IMR-90 (cell line): Measurements from ENCODE around the gene NEDD4L. TPM values are rescaled to one million over a fixed set of nuclear protein-coding genes. Genes with fewer than 3 reads are reported as not detected.

Source experiments
- ATAC-seq: fragments of 200-7000 bp; cut with Tn5 transposase; 2 replicates; pipeline ENCODE4 v1.9.1; 2020; ENCODE audit warnings: low read depth, mild to moderate bottlenecking, moderate library complexity
- BruUV-seq: library from RNA; stranded (reverse); fragments of 400-500 nt; replicated peaks from 2 replicates; lab custom pipeline; 2021; lab: Mats Ljungman, UMichigan
- CTCF ChIA-PET: fragments of 300-600 bp; formaldehyde crosslinking; extraction: SDS; loops from one replicate; lab custom pipeline; 2021; ENCODE audit warnings: antibody characterized with exemption; lab: Yijun Ruan, JAX
- POLR2A ChIA-PET: fragments of 300-600 bp; sonication (Branson Sonifier 250); formaldehyde crosslinking; loops from one replicate; lab custom pipeline; 2022; ENCODE audit warnings: antibody characterized with exemption; ENCODE audit not compliant: unreplicated experiment; lab: Charles Lee
- DNase-seq: peaks from one replicate; pipeline ENCODE4 v3.0.0; 2013
- H2AFZ ChIP-seq: replicated peaks from 2 replicates; pipeline ENCODE3; 2013; ENCODE audit warnings: low read length, mild to moderate bottlenecking; ENCODE audit not compliant: poor library complexity
- H2AK5ac ChIP-seq: 2 replicates; pipeline ENCODE4 v1.6.1; 2013; ENCODE audit warnings: low read depth, low read length, inconsistent platforms
- H2AK9ac ChIP-seq: replicated peaks from 2 replicates; pipeline ENCODE3; 2013; ENCODE audit warnings: mild to moderate bottlenecking, low read depth, low read length, moderate library complexity; ENCODE audit not compliant: poor library complexity
- H2BK120ac ChIP-seq: 2 replicates; pipeline ENCODE4 v1.6.1; 2013; ENCODE audit warnings: low read depth, low read length, inconsistent platforms
- H2BK15ac ChIP-seq: 3 replicates; pipeline ENCODE4 v1.6.1; 2013; ENCODE audit warnings: low read depth, low read length, inconsistent platforms
- H2BK20ac ChIP-seq: 2 replicates; pipeline ENCODE4 v1.6.1; 2013; ENCODE audit warnings: low read depth, mild to moderate bottlenecking, inconsistent platforms, low read length, moderate library complexity
- H2BK5ac ChIP-seq: 2 replicates; pipeline ENCODE4 v1.6.1; 2013; ENCODE audit warnings: mild to moderate bottlenecking, low read depth, low read length, inconsistent platforms; ENCODE audit not compliant: poor library complexity, severe bottlenecking
- H3K14ac ChIP-seq: replicated peaks from 2 replicates; pipeline ENCODE4 v1.6.1; 2013; ENCODE audit warnings: low read depth, low read length, inconsistent platforms
- H3K18ac ChIP-seq: 2 replicates; pipeline ENCODE4 v1.6.1; 2013; ENCODE audit warnings: low read depth, low read length, control low read depth
- H3K23ac ChIP-seq: 2 replicates; pipeline ENCODE4 v1.6.1; 2013; ENCODE audit warnings: low read depth, low read length, inconsistent platforms
- H3K27ac ChIP-seq: 2 replicates; pipeline ENCODE4 v1.5.1; 2013; ENCODE audit warnings: mild to moderate bottlenecking, control low read depth, low read length; ENCODE audit not compliant: insufficient read depth
- H3K27me3 ChIP-seq: 2 replicates; pipeline ENCODE4 v1.6.1; 2013; ENCODE audit warnings: low read length; ENCODE audit not compliant: control insufficient read depth, insufficient read depth
- H3K36me3 ChIP-seq: 2 replicates; pipeline ENCODE4 v1.6.1; 2013; ENCODE audit warnings: low read length, mixed read lengths; ENCODE audit not compliant: control insufficient read depth, insufficient read depth
- H3K4ac ChIP-seq: 2 replicates; pipeline ENCODE4 v1.6.1; 2013; ENCODE audit warnings: low read depth, low read length, inconsistent platforms
- H3K4me1 ChIP-seq: 2 replicates; pipeline ENCODE4 v1.6.1; 2013; ENCODE audit warnings: low read length, mixed read lengths; ENCODE audit not compliant: control insufficient read depth, insufficient read depth
- H3K4me2 ChIP-seq: 2 replicates; pipeline ENCODE4 v1.6.1; 2013; ENCODE audit warnings: low read depth, mild to moderate bottlenecking, control low read depth, low read length, moderate library complexity
- H3K4me3 ChIP-seq: 2 replicates; pipeline ENCODE4 v1.5.1; 2013; ENCODE audit warnings: low read depth, mild to moderate bottlenecking, control low read depth, low read length, moderate library complexity; ENCODE audit not compliant: insufficient read depth
- H3K56ac ChIP-seq: 2 replicates; pipeline ENCODE4 v1.6.1; 2013; ENCODE audit warnings: low read length, inconsistent platforms; ENCODE audit not compliant: insufficient read depth; ENCODE audit errors: extremely low read depth
- H3K79me1 ChIP-seq, 2 experiments: 2 replicates each; pipeline ENCODE4 v1.6.1; 2013; ENCODE audit warnings: low read length in 2 of 2, inconsistent platforms in 1 of 2, low read depth in 1 of 2
- H3K9ac ChIP-seq: 2 replicates; pipeline ENCODE4 v1.6.1; 2013; ENCODE audit warnings: low read depth, low read length, control low read depth
- H3K9me1 ChIP-seq: 2 replicates; pipeline ENCODE4 v1.6.1; 2013; ENCODE audit warnings: low read length, inconsistent platforms; ENCODE audit not compliant: insufficient read depth
- H3K9me3 ChIP-seq: 2 replicates; pipeline ENCODE4 v1.6.1; 2013; ENCODE audit warnings: low read length; ENCODE audit not compliant: control insufficient read depth, insufficient read depth
- H4K20me1 ChIP-seq: 2 replicates; pipeline ENCODE4 v1.6.1; 2013; ENCODE audit warnings: low read length, inconsistent platforms; ENCODE audit not compliant: insufficient read depth
- H4K5ac ChIP-seq: 2 replicates; pipeline ENCODE4 v1.6.1; 2013; ENCODE audit warnings: mild to moderate bottlenecking, low read depth, low read length, control low read depth
- H4K8ac ChIP-seq, 2 experiments: 2 replicates each; pipeline ENCODE4 v1.6.1; 2013; ENCODE audit warnings: low read depth in 2 of 2, low read length in 2 of 2, control low read depth in 1 of 2, inconsistent platforms in 1 of 2
- H4K91ac ChIP-seq: 2 replicates; pipeline ENCODE4 v1.6.1; 2013; ENCODE audit warnings: low read depth, low read length, inconsistent platforms; ENCODE audit not compliant: insufficient read depth
- BHLHE40 ChIP-seq: fragments of 150-350 bp; IDR thresholded peaks from 2 replicates; pipeline ENCODE4 v1.6.1; 2016; ENCODE audit warnings: mild to moderate bottlenecking, low read depth, low read length
- CEBPB ChIP-seq: IDR thresholded peaks from 2 replicates; pipeline ENCODE4 v1.6.1; 2012; ENCODE audit warnings: low read depth, low read length, improper control_type of control experiment
- CTCF ChIP-seq: conservative IDR thresholded peaks from 2 replicates; pipeline ENCODE4 v1.5.1; 2012; ENCODE audit warnings: mild to moderate bottlenecking, low read depth, low read length, improper control_type of control experiment
- MAFK ChIP-seq: IDR thresholded peaks from 2 replicates; pipeline ENCODE4 v1.6.1; 2012; ENCODE audit warnings: low read depth, low read length, improper control_type of control experiment
- MAZ ChIP-seq: IDR thresholded peaks from 2 replicates; pipeline ENCODE4 v1.6.1; 2012; ENCODE audit warnings: low read depth, mild to moderate bottlenecking, low read length, improper control_type of control experiment, moderate library complexity, borderline replicate concordance
- MXI1 ChIP-seq: IDR thresholded peaks from 2 replicates; pipeline ENCODE4 v1.6.1; 2012; ENCODE audit warnings: low read depth, mild to moderate bottlenecking, low read length, moderate library complexity, borderline replicate concordance
- NFE2L2 ChIP-seq: fragments of 150-350 bp; IDR thresholded peaks from 2 replicates; pipeline ENCODE4 v1.6.1; 2016; ENCODE audit warnings: low read depth, mild to moderate bottlenecking, low read length
- POLR2A ChIP-seq: IDR thresholded peaks from 2 replicates; pipeline ENCODE4 v1.6.1; 2012; ENCODE audit warnings: mild to moderate bottlenecking, low read depth, low read length
- RAD21 ChIP-seq: IDR thresholded peaks from 2 replicates; pipeline ENCODE4 v1.6.1; 2012; ENCODE audit warnings: low read length, improper control_type of control experiment
- RFX5 ChIP-seq: IDR thresholded peaks from 2 replicates; pipeline ENCODE4 v1.8.0; 2012; ENCODE audit warnings: low read depth, mild to moderate bottlenecking, low read length, moderate library complexity
- SMC3 ChIP-seq: fragments of 150-350 bp; IDR thresholded peaks from 2 replicates; pipeline ENCODE4 v1.6.1; 2016; ENCODE audit warnings: low read depth, mild to moderate bottlenecking, antibody characterized with exemption, low read length, moderate library complexity
- WGBS, 2 experiments: methylation state at CpG; one replicate each; pipeline versions ENCODE4 v1.1.5 to v1.1.7; 2013; ENCODE audit warnings: missing lambda C conversion rate in 2 of 2; ENCODE audit not compliant: insufficient read length in 1 of 2; ENCODE audit errors: extremely low coverage in 2 of 2; 5-methylcytosine and 5-hydroxymethylcytosine counted together
- dilution Hi-C: fragments of 300-500 bp; cut with HindIII; formaldehyde crosslinking; loops from one replicate; pipeline ENCODE4 v1.14.3; 2018; ENCODE audit warnings: low sequenced_read_pairs; ENCODE audit not compliant: unreplicated experiment
- in situ Hi-C: fragments of 300-500 bp; cut with MboI; formaldehyde crosslinking; loops from 3 replicates; pipeline ENCODE4 v1.14.3; 2019; ENCODE audit warnings: low sequenced_read_pairs, inconsistent platforms, mixed read lengths
- intact Hi-C: fragments of 100-400 bp; cut with micrococcal nuclease; formaldehyde crosslinking; loops from 2 replicates; pipeline ENCODE4 v1.10.0; 2022
- polyA plus RNA-seq, 3 experiments: library from polyadenylated mRNA; depleted of rRNA; stranded (reverse); fragments of >200 nt; gene quantifications; 2 replicates each; pipeline ENCODE4 v1.2.3, GENCODE V29; 2012; ENCODE audit warnings: low replicate concordance in 1 of 3
- total RNA-seq: library from RNA; depleted of rRNA; stranded (reverse); fragments of >200 nt; gene quantifications from 2 replicates; pipeline ENCODE4 v1.2.3, GENCODE V29; 2012
- TF ChIP-seq, protein P1 (sequence below): fragments of 150-350 bp; IDR thresholded peaks from 2 replicates; pipeline ENCODE4 v1.6.1; 2017; ENCODE audit warnings: mild to moderate bottlenecking, antibody characterized with exemption, low read length, low read depth
- TF ChIP-seq, protein P2 (sequence below): fragments of 150-350 bp; IDR thresholded peaks from 2 replicates; pipeline ENCODE4 v1.6.1; 2016; ENCODE audit warnings: low read depth, mild to moderate bottlenecking, low read length, moderate library complexity, borderline replicate concordance

NEDD4L gene
- total and polyA plus RNA-seq, 2 of the 4 experiments (the other 2 are of a cell fraction) = 10.0 to 10.9 TPM

GRCh38 chr18:58396144-58396543 lies 352.1 kb downstream of the NEDD4L start:
- Histone ChIP-seq H2BK120ac (no peak overlapping the region), H3K56ac (no peak overlapping the region), H3K4me2 (no peak overlapping the region), H2AK5ac (no peak overlapping the region), H4K5ac (no peak overlapping the region), H3K79me1 (no peaks in the 10 kb centered on the region), H4K91ac (no peak overlapping the region), H2BK20ac (no peak overlapping the region), H3K9me3 (no peaks in the 10 kb centered on the region), H4K20me1 (no peaks in the 10 kb centered on the region), H3K36me3 (peaks cover 4% of the 10 kb centered on the region), H3K18ac (no peak overlapping the region), H3K9ac (no peak overlapping the region), H3K23ac (no peak overlapping the region), H2AK9ac (no peak overlapping the region), H4K8ac (no peak overlapping the region), H2BK5ac (no peak overlapping the region), H3K4ac (no peak overlapping the region), H3K4me3 (no peak overlapping the region), H2AFZ (no peak overlapping the region), H3K27me3 (no peaks in the 10 kb centered on the region), H3K9me1 (peaks cover 6% of the 10 kb centered on the region), H2BK15ac (no peak overlapping the region), H3K4me1 (peaks cover 4% of the 10 kb centered on the region; the same call in 1 of the 2 replicates), H3K27ac (no peak overlapping the region), H3K14ac (no peak overlapping the region)
- ChIA-PET CTCF (no interaction called here), POLR2A (no interaction called here)
- WGBS, 2 experiments = no CpG with 5 or more reads among the region's 10 CpGs
- intact Hi-C loops = no loop called here
- BruUV-seq = no TSS peak
- no peak for TF ChIP-seq RAD21
- TF ChIP-seq NFE2L2 = no peak
- TF ChIP-seq CEBPB = no peak
- no peak for TF ChIP-seq MXI1
- no peak for TF ChIP-seq MAFK
- no peak for TF ChIP-seq BHLHE40
- TF ChIP-seq, protein P1, sequence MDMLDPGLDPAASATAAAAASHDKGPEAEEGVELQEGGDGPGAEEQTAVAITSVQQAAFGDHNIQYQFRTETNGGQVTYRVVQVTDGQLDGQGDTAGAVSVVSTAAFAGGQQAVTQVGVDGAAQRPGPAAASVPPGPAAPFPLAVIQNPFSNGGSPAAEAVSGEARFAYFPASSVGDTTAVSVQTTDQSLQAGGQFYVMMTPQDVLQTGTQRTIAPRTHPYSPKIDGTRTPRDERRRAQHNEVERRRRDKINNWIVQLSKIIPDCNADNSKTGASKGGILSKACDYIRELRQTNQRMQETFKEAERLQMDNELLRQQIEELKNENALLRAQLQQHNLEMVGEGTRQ = no peak
- TF ChIP-seq MAZ = no peak
- TF ChIP-seq, protein P2, sequence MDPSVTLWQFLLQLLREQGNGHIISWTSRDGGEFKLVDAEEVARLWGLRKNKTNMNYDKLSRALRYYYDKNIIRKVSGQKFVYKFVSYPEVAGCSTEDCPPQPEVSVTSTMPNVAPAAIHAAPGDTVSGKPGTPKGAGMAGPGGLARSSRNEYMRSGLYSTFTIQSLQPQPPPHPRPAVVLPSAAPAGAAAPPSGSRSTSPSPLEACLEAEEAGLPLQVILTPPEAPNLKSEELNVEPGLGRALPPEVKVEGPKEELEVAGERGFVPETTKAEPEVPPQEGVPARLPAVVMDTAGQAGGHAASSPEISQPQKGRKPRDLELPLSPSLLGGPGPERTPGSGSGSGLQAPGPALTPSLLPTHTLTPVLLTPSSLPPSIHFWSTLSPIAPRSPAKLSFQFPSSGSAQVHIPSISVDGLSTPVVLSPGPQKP = no peak
- no peak for TF ChIP-seq SMC3
- no peak for TF ChIP-seq CTCF
- TF ChIP-seq RFX5 = no peak
- no peak for TF ChIP-seq POLR2A
- ATAC-seq (no peak), DNase-seq (no peak)
- in situ Hi-C loops = no loop called here
- dilution Hi-C loops = no loop called here
